ACC112 (cell line): Measurements from ENCODE around the gene NAPG.
"Not testable (repeated sequence)": the region's sequence is repeated elsewhere in the genome, so short reads cannot be mapped to it uniquely, and the experiment has no call there.

ENCODE experiments used
- H2AFZ ChIP-seq: fragments of 200-600 bp; sonication (generic); one replicate; pipeline ENCODE4 v1.6.0; 2017; ENCODE audit warnings: antibody characterized with exemption, low read length; ENCODE audit not compliant: unreplicated experiment
- H3K27ac ChIP-seq: fragments of 200-600 bp; sonication (generic); 2 replicates; pipeline ENCODE4 v1.5.1; 2014; ENCODE audit warnings: low read depth, mild to moderate bottlenecking, antibody characterized with exemption, low read length, moderate library complexity
- H3K27me3 ChIP-seq: fragments of 200-600 bp; sonication (generic); 2 replicates; pipeline ENCODE4 v1.6.1; 2014; ENCODE audit warnings: mild to moderate bottlenecking, antibody characterized with exemption, low read length, moderate library complexity, mixed read lengths; ENCODE audit not compliant: insufficient read depth
- H3K36me3 ChIP-seq: fragments of 200-600 bp; sonication (generic); 2 replicates; pipeline ENCODE4 v1.6.1; 2016; ENCODE audit warnings: mild to moderate bottlenecking, antibody characterized with exemption, low read length, moderate library complexity, mixed read lengths; ENCODE audit not compliant: insufficient read depth
- H3K4me1 ChIP-seq: fragments of 200-600 bp; sonication (generic); one replicate; pipeline ENCODE4 v1.6.1; 2016; ENCODE audit warnings: low read length, mixed read lengths; ENCODE audit not compliant: insufficient read depth, unreplicated experiment, control insufficient read depth
- H3K4me3 ChIP-seq: fragments of 200-600 bp; sonication (generic); 2 replicates; pipeline ENCODE4 v1.5.1; 2014; ENCODE audit warnings: mild to moderate bottlenecking, low read depth, low read length
- H3K79me2 ChIP-seq: fragments of 200-600 bp; sonication (generic); one replicate; pipeline ENCODE4 v1.6.0; 2016; ENCODE audit warnings: low read length; ENCODE audit not compliant: control insufficient read depth, unreplicated experiment, insufficient read depth

NAPG gene

GRCh38 chr18:10488017-10488416 is 37.8 kb upstream of the NAPG start:
- no peak overlapping the region for H3K27ac ChIP-seq
- H2AFZ ChIP-seq, result no peak overlapping the region
- no peaks in the 10 kb centered on the region for H3K36me3 ChIP-seq
- H3K79me2 ChIP-seq, result no peaks in the 10 kb centered on the region
- no peak overlapping the region for H3K4me3 ChIP-seq
- H3K27me3 ChIP-seq, result peaks cover 27% of the 10 kb centered on the region
- H3K4me1 ChIP-seq, result no peaks in the 10 kb centered on the region

GRCh38 chr18:10490401-10491165 is 35.2 kb upstream of the NAPG start:
- Histone ChIP-seq H3K27ac (no peak overlapping the region), H3K27me3 (peaks cover 40% of the 10 kb centered on the region)

GRCh38 chr18:10495936-10496335 is 29.9 kb upstream of the NAPG start:
- Histone ChIP-seq H3K4me1 (no peaks in the 10 kb centered on the region), H3K27me3 (peaks cover 32% of the 10 kb centered on the region), H3K4me3 (no peak overlapping the region), H3K79me2 (no peaks in the 10 kb centered on the region), H3K27ac (no peak overlapping the region), H2AFZ (no peak overlapping the region), H3K36me3 (no peaks in the 10 kb centered on the region)

More at GRCh38 chr18:10490401-10491165, 35.2 kb upstream of the NAPG start:
- Histone ChIP-seq H3K36me3 (no peaks in the 10 kb centered on the region), H2AFZ (no peak overlapping the region), H3K4me3 (no peak overlapping the region), H3K79me2 (no peaks in the 10 kb centered on the region), H3K4me1 (no peaks in the 10 kb centered on the region)

GRCh38 chr18:10497206-10497749 is 28.5 kb upstream of the NAPG start:
- Histone ChIP-seq H3K36me3 (no peaks in the 10 kb centered on the region), H3K79me2 (no peaks in the 10 kb centered on the region), H3K4me1 (no peaks in the 10 kb centered on the region), H3K4me3 (no peak overlapping the region), H3K27me3 (peaks cover 33% of the 10 kb centered on the region), H2AFZ (no peak overlapping the region), H3K27ac (no peak overlapping the region)

- no peak overlapping the region for H2AFZ ChIP-seq
- H3K4me3 ChIP-seq, result no peak overlapping the region
- no peaks in the 10 kb centered on the region for H3K4me1 ChIP-seq
- peaks cover 41% of the 10 kb centered on the region for H3K27me3 ChIP-seq
- no peak overlapping the region for H3K27ac ChIP-seq
- H3K79me2 ChIP-seq, result no peaks in the 10 kb centered on the region
- no peaks in the 10 kb centered on the region for H3K36me3 ChIP-seq
Measured at GRCh38 chr18:10499230-10499629, 26.6 kb upstream of the NAPG start.

GRCh38 chr18:10500038-10500437 is 25.8 kb upstream of the NAPG start:
- Histone ChIP-seq H3K79me2 (no peaks in the 10 kb centered on the region), H3K27ac (no peak overlapping the region), H3K36me3 (no peaks in the 10 kb centered on the region), H3K27me3 (peaks cover 37% of the 10 kb centered on the region), H2AFZ (no peak overlapping the region), H3K4me3 (no peak overlapping the region), H3K4me1 (no peaks in the 10 kb centered on the region)

- Histone ChIP-seq H3K4me1 (no peaks in the 10 kb centered on the region), H3K79me2 (no peaks in the 10 kb centered on the region), H3K4me3 (no peak overlapping the region), H3K27me3 (peaks cover 18% of the 10 kb centered on the region), H2AFZ (no peak overlapping the region), H3K27ac (no peak overlapping the region), H3K36me3 (no peaks in the 10 kb centered on the region)
Measured at GRCh38 chr18:10504723-10505122, 21.1 kb upstream of the NAPG start.

GRCh38 chr18:10505892-10506291 is 19.9 kb upstream of the NAPG start:
- H3K36me3 ChIP-seq, H2AFZ ChIP-seq, H3K79me2 ChIP-seq, H3K4me1 ChIP-seq, H3K4me3 ChIP-seq, H3K27ac ChIP-seq: not testable (repeated sequence)
- H3K27me3 ChIP-seq, result peaks cover 27% of the 10 kb centered on the region

GRCh38 chr18:10508591-10508990 is 17.2 kb upstream of the NAPG start:
- Histone ChIP-seq H3K27ac (no peak overlapping the region), H2AFZ (no peak overlapping the region)

GRCh38 chr18:10511236-10511635 is 14.6 kb upstream of the NAPG start:
- Histone ChIP-seq H3K79me2 (no peaks in the 10 kb centered on the region), H3K27me3 (peaks cover 56% of the 10 kb centered on the region), H3K27ac (no peak overlapping the region), H3K4me3 (no peak overlapping the region), H3K4me1 (no peaks in the 10 kb centered on the region), H2AFZ (no peak overlapping the region), H3K36me3 (no peaks in the 10 kb centered on the region)

More at GRCh38 chr18:10508591-10508990, 17.2 kb upstream of the NAPG start:
- Histone ChIP-seq H3K36me3 (no peaks in the 10 kb centered on the region), H3K79me2 (no peaks in the 10 kb centered on the region), H3K27me3 (peaks cover 35% of the 10 kb centered on the region), H3K4me3 (no peak overlapping the region), H3K4me1 (no peaks in the 10 kb centered on the region)

- H3K36me3 ChIP-seq, result no peaks in the 10 kb centered on the region
- H3K27me3 ChIP-seq, result peaks cover 84% of the 10 kb centered on the region
- no peaks in the 10 kb centered on the region for H3K79me2 ChIP-seq
- no peak overlapping the region for H3K4me3 ChIP-seq
- H2AFZ ChIP-seq, result no peak overlapping the region
- H3K27ac ChIP-seq, result no peak overlapping the region
- peaks cover 4% of the 10 kb centered on the region for H3K4me1 ChIP-seq
Measured at GRCh38 chr18:10514082-10514481, 11.7 kb upstream of the NAPG start.
